ENCODE results near the gene RPAP2. TPM values are rescaled to one million over a fixed set of nuclear protein-coding genes. Genes with fewer than 3 reads are reported as not detected.
"Not testable (repeated sequence)": the region's sequence is repeated elsewhere in the genome, so short reads cannot be mapped to it uniquely, and the experiment has no call there.

Gene RPAP2
- total and polyA plus RNA-seq, 2 donors (not counting 3 experiments of a cell fraction or from before 2014, with no cell fraction given), result 4.3 to 24.9 TPM

- FAIRE-seq (no peak), DNase-seq (ENCODE audit: low read depth, low spot score) (no peak)
- Histone ChIP-seq H3K9me1 (replicated peaks; ENCODE audit: control insufficient read depth, extremely low read depth, insufficient read depth, low read length) (no peaks in the 10 kb centered on the region), H3K36me3 (ENCODE audit: control insufficient read depth in 2 of 2, extremely low read depth in 1 of 2, insufficient read depth in 2 of 2, low read length in 2 of 2) (peaks cover 0 to 5% of the 10 kb centered on the region in 2 experiments), H2AFZ (ENCODE audit: low read depth, low read length) (no peak overlapping the region), H3K9ac (replicated peaks; ENCODE audit: extremely low read depth, insufficient read depth, low read length) (no peak overlapping the region), H3K27ac (ENCODE audit: insufficient read depth, low read depth, low read length) (no peak overlapping the region), H3K4me3 (replicated peaks in 1 of 3; ENCODE audit: insufficient read depth in 1 of 3, low read depth in 1 of 3, low read length in 3 of 3) (no peak overlapping the region), H3K9me3 (replicated peaks; ENCODE audit: control insufficient read depth, insufficient read depth, low read length) (no peaks in the 10 kb centered on the region), H4K20me1 (replicated peaks; ENCODE audit: control insufficient read depth, extremely low read depth, insufficient read depth, low read length) (no peaks in the 10 kb centered on the region), H3K79me2 (ENCODE audit: control insufficient read depth, insufficient read depth, low read length) (no peaks in the 10 kb centered on the region), H3K27me3 (ENCODE audit: control insufficient read depth in 2 of 2, insufficient read depth in 2 of 2, low read length in 2 of 2) (no peaks in the 10 kb centered on the region), H3K4me2 (ENCODE audit: insufficient read depth, low read length) (no peak overlapping the region), H3K4me1 (ENCODE audit: control insufficient read depth, extremely low read depth, insufficient read depth, low read length) (no peaks in the 10 kb centered on the region)
- no TSS peak for BruUV-seq (replicated peaks)
- CTCF ChIA-PET, result interaction anchor here (1.8 kb wide), 1 partner anchor 11 kb away, joined by 5 read pairs; no protein-coding TSS in a partner anchor
- POLR2A ChIA-PET, result no interaction called here
- intact Hi-C loops (cut with micrococcal nuclease) (no loop called here), dilution Hi-C loops (cut with MboI; ENCODE audit: extremely low pct_ligation_motif_present, low sequenced_read_pairs) (no loop called here)
- TF ChIP-seq MYC (IDR thresholded peaks at IDR 0.05; ENCODE audit: low read depth, low read length) (no peak), POLR2A (IDR thresholded peaks at IDR 0.05; ENCODE audit: low read depth, low read length) (no peak), MAX (IDR thresholded peaks at IDR 0.05; ENCODE audit: insufficient read depth, insufficient read length) (no peak), FOS (IDR thresholded peaks at IDR 0.05; ENCODE audit: borderline replicate concordance, insufficient read depth, low read length) (no peak), GATA2 (IDR thresholded peaks at IDR 0.05; ENCODE audit: insufficient read depth, insufficient read length, low read depth, low read length) (no peak), POLR2AphosphoS5 (IDR thresholded peaks at IDR 0.05; ENCODE audit: insufficient read depth, low read depth, low read length) (no peak), JUN (IDR thresholded peaks at IDR 0.05; ENCODE audit: borderline replicate concordance, insufficient read depth, insufficient read length, low read depth) (no peak), EZH2 (IDR thresholded peaks at IDR 0.05; ENCODE audit: borderline replicate concordance, low read depth, low read length, severe bottlenecking) (no peak)
Measured at GRCh38 chr1:92356956-92357355, 58.1 kb downstream of the RPAP2 start.

- FAIRE-seq; H3K4me3 ChIP-seq (replicated peaks in 1 of 3; ENCODE audit: insufficient read depth in 1 of 3, low read depth in 1 of 3, low read length in 3 of 3); BruUV-seq (replicated peaks); H3K79me2 ChIP-seq (ENCODE audit: control insufficient read depth, insufficient read depth, low read length); POLR2A ChIA-PET; H3K9me1 ChIP-seq (replicated peaks; ENCODE audit: control insufficient read depth, extremely low read depth, insufficient read depth, low read length); H3K27ac ChIP-seq (ENCODE audit: insufficient read depth, low read depth, low read length); H3K36me3 ChIP-seq (ENCODE audit: control insufficient read depth in 2 of 2, extremely low read depth in 1 of 2, insufficient read depth in 2 of 2, low read length in 2 of 2); H3K4me2 ChIP-seq (ENCODE audit: insufficient read depth, low read length); DNase-seq (ENCODE audit: low read depth, low spot score); H4K20me1 ChIP-seq (replicated peaks; ENCODE audit: control insufficient read depth, extremely low read depth, insufficient read depth, low read length); H3K27me3 ChIP-seq (ENCODE audit: control insufficient read depth in 2 of 2, insufficient read depth in 2 of 2, low read length in 2 of 2); H3K4me1 ChIP-seq (ENCODE audit: control insufficient read depth, extremely low read depth, insufficient read depth, low read length); dilution Hi-C loops (cut with MboI; ENCODE audit: extremely low pct_ligation_motif_present, low sequenced_read_pairs); intact Hi-C loops (cut with micrococcal nuclease); H3K9ac ChIP-seq (replicated peaks; ENCODE audit: extremely low read depth, insufficient read depth, low read length); H2AFZ ChIP-seq (ENCODE audit: low read depth, low read length); CTCF ChIA-PET; H3K9me3 ChIP-seq (replicated peaks; ENCODE audit: control insufficient read depth, insufficient read depth, low read length): not testable (repeated sequence)
Measured at GRCh38 chr1:92359382-92359781, 60.5 kb downstream of the RPAP2 start.

Data from endothelial cell of umbilical vein (primary cell).